Daoy (cell line): ENCODE data around the gene BRD7. TPM values are rescaled to one million over a fixed set of nuclear protein-coding genes. Genes with fewer than 3 reads are reported as not detected.
"Not testable (repeated sequence)": the region's sequence is repeated elsewhere in the genome, so short reads cannot be mapped to it uniquely, and the experiment has no call there.

Experiments used
- DNase-seq: peaks from one replicate; pipeline ENCODE4 v3.0.0-alpha.2; 2015; ENCODE audit warnings: low read depth
- total RNA-seq: library from RNA; depleted of rRNA; stranded (reverse); fragments of >200 nt; shearing (Covaris generic); gene quantifications from 2 replicates; pipeline ENCODE4 v1.2.3, GENCODE V29; 2014

The BRD7 gene
- total RNA-seq, 1 experiment from 2014 or later = 56.7 TPM

- no peak for DNase-seq
Measured at GRCh38 chr16:50354629-50355456, 13.9 kb downstream of the BRD7 start.

DNA sequence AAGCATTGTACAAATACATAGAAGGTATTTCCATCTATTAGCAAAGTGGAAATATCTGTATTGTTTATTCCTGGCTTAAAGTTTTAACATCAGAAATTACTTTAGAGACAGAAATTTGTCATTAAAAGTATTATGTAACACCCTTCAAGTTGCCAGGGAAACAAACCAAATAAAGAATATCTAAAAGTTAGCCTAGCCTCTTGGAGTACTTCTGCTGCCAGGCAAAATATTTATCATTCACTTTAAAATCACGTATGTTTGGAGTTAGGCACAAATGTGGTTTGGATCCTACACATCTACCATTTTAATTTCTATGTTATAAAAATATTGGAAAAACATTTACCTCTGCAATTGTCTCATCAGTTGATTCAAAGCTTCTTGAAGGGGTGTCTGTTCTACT, 14.7 kb downstream of the BRD7 start:
- no peak for DNase-seq

GRCh38 chr16:50351952-50352351, 16.8 kb downstream of the BRD7 start:
- no peak for DNase-seq

DNA sequence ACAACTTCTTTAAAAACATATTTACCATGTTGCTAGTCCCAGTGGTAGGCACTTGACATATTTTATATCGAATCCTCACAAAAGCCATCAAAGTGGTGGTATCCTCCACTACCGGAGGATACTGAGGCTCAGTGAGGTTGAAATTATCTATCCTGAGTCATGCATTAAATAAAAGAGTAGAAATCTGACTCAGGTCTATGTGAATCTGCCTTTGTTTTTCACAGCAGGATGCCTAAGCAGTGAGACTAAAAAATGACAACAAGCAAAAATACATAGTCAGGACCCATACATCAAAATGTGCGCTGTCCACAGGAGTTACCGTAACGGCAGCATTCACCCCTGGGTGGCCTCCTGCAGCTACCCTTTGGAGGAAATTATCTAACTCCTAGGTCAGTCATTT, 17.7 kb downstream of the BRD7 start:
- DNase-seq = no peak

DNA sequence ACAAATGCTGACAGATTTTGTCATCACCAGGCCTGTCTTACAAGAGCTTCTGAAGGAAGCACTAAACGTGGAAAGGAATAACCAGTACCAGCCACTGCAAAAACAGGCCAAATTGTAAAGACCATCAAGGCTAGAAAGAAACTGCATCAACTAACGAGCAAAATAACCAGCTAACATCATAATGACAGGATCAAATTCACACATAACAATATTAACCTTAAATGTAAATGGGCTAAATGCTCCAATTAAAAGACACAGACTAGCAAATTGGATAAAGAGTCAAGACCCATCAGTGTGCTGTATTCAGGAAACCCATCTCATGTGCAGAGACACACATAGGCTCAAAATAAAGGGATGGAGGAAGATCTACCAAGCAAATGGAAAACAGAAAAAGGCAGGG, 23.6 kb downstream of the BRD7 start:
- DNase-seq = not testable (repeated sequence)

DNA sequence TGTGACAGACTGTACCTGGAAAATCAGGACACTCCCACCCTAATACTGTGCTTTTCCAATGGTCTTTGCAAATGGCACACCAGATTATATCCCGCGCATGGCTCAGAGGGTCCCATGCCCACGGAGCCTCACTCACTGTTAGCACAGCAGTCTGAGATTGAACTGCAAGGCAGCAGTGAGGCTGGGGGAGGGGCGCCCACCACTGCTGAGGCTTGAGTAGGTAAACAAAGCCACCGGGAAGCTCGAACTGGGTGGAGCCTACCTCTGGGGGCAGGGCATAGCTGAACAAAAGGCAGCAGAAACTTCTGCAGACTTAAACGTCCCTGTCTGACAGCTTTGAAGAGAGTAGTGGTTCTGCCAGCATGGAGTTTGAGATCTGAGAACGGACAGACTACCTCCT, 25.2 kb downstream of the BRD7 start:
- not testable (repeated sequence) for DNase-seq

DNA sequence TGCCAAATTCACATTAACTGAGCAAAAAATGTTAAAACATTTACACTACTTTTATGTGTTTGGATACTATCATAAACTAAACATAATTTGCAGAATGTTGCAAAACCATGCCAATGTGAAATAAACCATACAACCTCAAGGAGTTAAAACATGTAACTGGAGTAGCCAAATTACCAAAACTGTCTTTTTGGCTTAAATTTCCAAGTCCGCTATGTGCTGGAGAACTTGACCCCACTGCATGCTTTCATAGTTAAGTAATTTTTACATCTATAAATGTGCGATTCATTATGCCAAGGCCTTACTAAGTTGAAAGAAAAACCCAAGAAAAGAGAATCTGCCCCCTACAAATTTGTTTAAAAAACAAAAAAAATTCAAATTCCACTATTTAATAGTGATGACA, 28.2 kb downstream of the BRD7 start:
- no peak for DNase-seq

DNA sequence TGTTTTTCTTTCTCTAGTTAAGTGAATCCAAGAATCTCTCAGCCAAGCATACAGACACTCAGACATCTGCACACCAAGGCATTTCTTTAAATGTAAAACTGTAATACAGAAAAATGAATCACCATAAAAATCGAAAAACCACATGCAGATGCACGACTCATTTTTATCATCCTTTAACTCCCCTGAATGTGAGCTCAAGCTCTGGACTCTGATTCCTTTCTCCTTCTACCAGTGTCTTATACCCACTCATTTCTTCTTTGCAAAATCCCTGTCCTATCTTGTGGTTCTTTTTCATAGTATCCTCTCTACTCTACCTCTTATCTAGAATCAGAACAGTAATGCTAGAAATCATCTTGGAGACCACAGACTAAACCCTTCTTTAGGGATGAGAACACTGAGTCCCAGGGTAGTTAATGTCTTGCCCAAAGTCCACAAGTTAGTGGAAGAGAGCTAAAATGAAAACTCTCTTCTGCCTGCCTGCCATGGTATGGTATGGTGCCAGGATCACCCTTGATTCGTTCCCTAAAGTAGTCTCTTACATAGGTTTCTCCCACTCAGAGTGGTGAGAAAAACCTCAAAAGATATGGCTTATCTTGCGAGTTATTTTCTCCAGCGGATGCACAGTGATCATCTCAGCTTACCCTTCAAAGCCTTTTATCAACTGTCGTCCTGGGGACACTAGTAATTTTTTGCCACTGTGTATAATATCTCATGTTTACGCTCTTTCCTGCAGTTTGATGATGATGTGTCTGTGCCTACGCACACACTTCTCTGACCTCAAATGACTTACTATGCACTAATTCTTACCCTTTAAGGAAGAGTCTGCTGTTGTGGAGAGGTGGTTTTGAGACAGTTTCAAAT, 30.2 kb downstream of the BRD7 start:
- no peak for DNase-seq

DNA sequence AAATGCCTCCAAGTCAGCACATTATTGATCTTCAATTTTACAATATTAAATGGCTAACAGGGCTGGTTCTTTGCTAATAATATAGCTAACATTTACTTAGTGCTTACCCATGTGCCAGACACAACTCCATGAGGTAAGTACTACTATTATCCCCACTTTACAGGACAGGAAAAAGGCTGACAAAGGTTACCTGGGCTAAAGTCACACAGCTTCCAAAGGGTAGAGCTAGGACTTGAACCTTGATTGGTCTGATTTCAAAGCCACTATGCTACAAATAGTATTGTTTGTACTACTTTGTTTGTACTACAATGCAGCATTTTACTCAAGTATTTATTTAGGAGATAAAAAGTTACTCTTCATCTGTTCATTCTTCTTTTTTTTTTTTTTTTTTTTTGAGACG, 31.9 kb downstream of the BRD7 start:
- no peak for DNase-seq

- DNase-seq = no peak
Measured at GRCh38 chr16:50335196-50335958, 33.4 kb downstream of the BRD7 start.

GRCh38 chr16:50334106-50334975, 34.4 kb downstream of the BRD7 start:
- DNase-seq = no peak

GRCh38 chr16:50332599-50332998, 36.2 kb downstream of the BRD7 start:
- no peak for DNase-seq

GRCh38 chr16:50331570-50331969, 37.2 kb downstream of the BRD7 start:
- no peak for DNase-seq

- no peak for DNase-seq
Measured at GRCh38 chr16:50329446-50330189, 39.2 kb downstream of the BRD7 start.

GRCh38 chr16:50326835-50327465, 41.8 kb downstream of the BRD7 start:
- no peak for DNase-seq

DNA sequence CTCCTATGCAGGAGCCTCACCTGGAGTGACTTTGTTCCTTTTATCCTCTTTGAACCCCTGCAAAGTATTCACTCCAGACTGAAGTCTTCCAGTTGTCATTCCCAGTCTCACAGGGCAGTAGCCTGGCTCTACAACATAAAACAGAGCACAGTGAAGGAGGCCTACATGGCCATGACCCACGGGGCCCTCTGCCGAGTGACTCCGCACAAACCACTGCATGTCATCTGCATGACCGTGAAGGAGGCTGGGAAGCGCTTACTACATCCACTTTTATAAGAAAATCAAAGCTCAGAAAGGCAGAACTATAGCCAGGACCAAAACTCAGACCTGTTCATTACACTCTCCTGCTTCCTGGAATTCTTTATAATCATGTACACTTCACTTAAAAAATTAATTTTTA, 42.5 kb downstream of the BRD7 start:
- no peak for DNase-seq

DNA sequence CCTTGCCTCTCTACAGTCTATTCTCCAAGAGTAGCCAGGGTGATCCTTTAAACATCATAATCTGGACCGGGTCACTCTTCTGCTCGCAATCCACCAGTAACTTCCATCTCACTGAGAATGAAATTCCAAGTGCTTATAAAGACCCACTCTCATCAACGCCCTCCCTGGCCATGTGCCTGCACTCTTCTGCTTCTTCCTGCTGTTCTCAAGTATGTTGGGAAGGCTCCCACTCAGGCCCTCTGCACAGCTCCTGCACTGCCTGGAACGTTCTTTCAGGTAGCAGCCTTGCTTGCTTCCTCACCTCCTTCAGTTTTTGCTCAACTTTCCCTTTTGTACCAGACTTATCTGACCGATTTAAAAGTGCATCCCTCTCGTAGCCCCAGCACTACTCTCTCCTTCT, 44.4 kb downstream of the BRD7 start:
- no peak for DNase-seq

- DNase-seq = no peak
Measured at GRCh38 chr16:50323335-50324011, 45.3 kb downstream of the BRD7 start.

DNA sequence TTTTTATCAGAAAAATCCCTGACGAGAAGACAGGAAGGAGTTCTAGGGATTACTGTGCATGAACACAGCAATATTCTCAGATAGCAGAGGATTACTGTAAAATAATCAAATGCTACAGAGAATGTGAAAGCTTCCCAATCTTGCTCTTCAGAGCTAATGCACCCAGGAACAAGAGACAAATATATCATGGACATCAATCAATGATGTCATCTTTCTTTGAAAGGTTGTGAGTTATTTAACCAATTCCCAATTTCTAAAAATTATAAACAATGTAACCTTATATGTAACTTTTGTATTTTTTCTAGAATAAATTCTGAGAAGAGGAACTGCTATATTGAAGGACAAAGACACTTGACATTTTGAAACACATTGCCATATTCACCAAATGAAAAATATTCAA, 46.5 kb downstream of the BRD7 start:
- no peak for DNase-seq
